Liver (tissue), 9 donors: ENCODE results near the gene MYO1C. TPM values are rescaled to one million over a fixed set of nuclear protein-coding genes. Genes with fewer than 3 reads are reported as not detected.

Experiments
- DNase-seq: peaks from one replicate; pipeline ENCODE4 v3.0.0-alpha.2; 2017; ENCODE audit warnings: low spot score
- H3K27ac ChIP-seq, 2 donors: one replicate each; pipeline ENCODE4 v1.7.0; 2013; ENCODE audit warnings: inconsistent platforms in 2 of 2, low read length in 2 of 2, control low read depth in 1 of 2, low read depth in 1 of 2, mild to moderate bottlenecking in 1 of 2
- H3K27me3 ChIP-seq, 4 donors: one replicate each; pipeline versions ENCODE4 v1.6.1 to v1.7.0; 2013; ENCODE audit warnings: low read length in 3 of 4, inconsistent platforms in 1 of 4, mild to moderate bottlenecking in 1 of 4, moderate library complexity in 1 of 4; ENCODE audit not compliant: control insufficient read depth in 4 of 4, insufficient read depth in 4 of 4
- H3K36me3 ChIP-seq, 4 donors: one replicate each; pipeline versions ENCODE4 v1.6.1 to v1.7.0; 2013; ENCODE audit warnings: low read length in 3 of 4, mild to moderate bottlenecking in 3 of 4, low read depth in 1 of 4, moderate library complexity in 1 of 4; ENCODE audit not compliant: control insufficient read depth in 4 of 4, insufficient read depth in 3 of 4
- H3K4me1 ChIP-seq, 4 donors: one replicate each; pipeline versions ENCODE4 v1.6.1 to v1.7.0; 2013; ENCODE audit warnings: low read length in 3 of 4, mild to moderate bottlenecking in 3 of 4, moderate library complexity in 1 of 4; ENCODE audit not compliant: control insufficient read depth in 4 of 4, insufficient read depth in 4 of 4
- H3K4me3 ChIP-seq, 3 donors: one replicate each; pipeline versions ENCODE4 v1.6.1 to v1.7.0; 2013; ENCODE audit warnings: low read length in 3 of 3, control low read depth in 1 of 3, low read depth in 1 of 3, mild to moderate bottlenecking in 1 of 3
- H3K9ac ChIP-seq, 2 donors: one replicate each; pipeline ENCODE4 v1.7.0; 2013; ENCODE audit warnings: low read length in 2 of 2, mild to moderate bottlenecking in 2 of 2, moderate library complexity in 2 of 2, control low read depth in 1 of 2, low read depth in 1 of 2
- H3K9me3 ChIP-seq, 4 donors: one replicate each; pipeline versions ENCODE4 v1.6.1 to v1.7.0; 2013; ENCODE audit warnings: low read length in 3 of 4; ENCODE audit not compliant: control insufficient read depth in 4 of 4
- EGR1 ChIP-seq, 2 donors: IDR thresholded peaks; 2 replicates each; pipeline ENCODE4 v1.6.1; 2016 to 2018; ENCODE audit warnings: antibody characterized with exemption in 2 of 2, low read depth in 2 of 2
- FOXA1 ChIP-seq: IDR thresholded peaks from 2 replicates; pipeline ENCODE4 v1.6.1; 2016; ENCODE audit warnings: antibody characterized with exemption
- GABPA ChIP-seq, 2 donors: IDR thresholded peaks in 1 of 2; conservative IDR thresholded peaks in 1 of 2; 2 replicates each; pipeline ENCODE4 v1.6.1; 2016; ENCODE audit warnings: antibody characterized with exemption in 2 of 2, mild to moderate bottlenecking in 1 of 2, moderate library complexity in 1 of 2
- HNF4A ChIP-seq, 2 donors: conservative IDR thresholded peaks; 2 replicates each; pipeline ENCODE4 v1.6.1; 2016; ENCODE audit warnings: antibody characterized with exemption in 2 of 2, mild to moderate bottlenecking in 2 of 2
- HNF4G ChIP-seq: IDR thresholded peaks from 2 replicates; pipeline ENCODE4 v1.6.1; 2016; ENCODE audit warnings: antibody characterized with exemption
- NR2F2 ChIP-seq: IDR thresholded peaks from 2 replicates; pipeline ENCODE4 v1.6.1; 2016; ENCODE audit warnings: antibody characterized with exemption
- RXRA ChIP-seq, 2 donors: IDR thresholded peaks; 2 replicates each; pipeline ENCODE4 v1.6.1; 2017 to 2018; ENCODE audit warnings: antibody characterized with exemption in 2 of 2, mild to moderate bottlenecking in 1 of 2
- SP1 ChIP-seq: IDR thresholded peaks from 2 replicates; pipeline ENCODE4 v1.6.1; 2018; ENCODE audit warnings: antibody characterized with exemption, mild to moderate bottlenecking
- TAF1 ChIP-seq: conservative IDR thresholded peaks from 2 replicates; pipeline ENCODE4 v1.6.1; 2016; ENCODE audit warnings: antibody characterized with exemption, mild to moderate bottlenecking
- WGBS: extraction: QIAGEN DNeasy Blood & Tissue Kit; methylation state at CpG from one replicate; pipeline ENCODE4 v1.1.7; 2013; 5-methylcytosine and 5-hydroxymethylcytosine counted together
- polyA plus RNA-seq, 2 donors: library from polyadenylated mRNA; stranded (reverse) in 1 of 2; unstranded in 1 of 2; fragments of 200-250 nt in 1 of 2; fragments of >200 nt in 1 of 2; fragmentation: Nextera tagmentation in 1 of 2; extraction: Ambion mirVana in 1 of 2; gene quantifications; one replicate each; pipeline versions ENCODE4 v1.2.1 to v1.2.3, GENCODE V29; 2013 to 2015
- total RNA-seq, 2 donors: library from RNA; depleted of rRNA; stranded (reverse); fragments of >200 nt; gene quantifications; one replicate each; pipeline ENCODE4 v1.2.3, GENCODE V29; 2014
- TF ChIP-seq, protein P1 (sequence below): IDR thresholded peaks from 2 replicates; pipeline ENCODE4 v1.6.1; 2016; ENCODE audit warnings: antibody characterized with exemption
- TF ChIP-seq, protein P2 (sequence below): fragments of 150-350 bp; IDR thresholded peaks from 2 replicates; pipeline ENCODE4 v1.5.1; 2017; ENCODE audit warnings: improper control_type of control experiment, low read depth, low read length; ENCODE audit not compliant: missing input control
- TF ChIP-seq, protein P3 (sequence below): IDR thresholded peaks from 2 replicates; pipeline ENCODE4 v1.6.1; 2016; ENCODE audit warnings: antibody characterized with exemption
- donor health status: healthy.
- donor health status: healthy.
- donor health status: healthy.
- donor health status: healthy.
- donor health status: healthy.

MYO1C gene
- total and polyA plus RNA-seq, 4 donors: 20.3 to 61.7 (median 28.2) TPM

DNA sequence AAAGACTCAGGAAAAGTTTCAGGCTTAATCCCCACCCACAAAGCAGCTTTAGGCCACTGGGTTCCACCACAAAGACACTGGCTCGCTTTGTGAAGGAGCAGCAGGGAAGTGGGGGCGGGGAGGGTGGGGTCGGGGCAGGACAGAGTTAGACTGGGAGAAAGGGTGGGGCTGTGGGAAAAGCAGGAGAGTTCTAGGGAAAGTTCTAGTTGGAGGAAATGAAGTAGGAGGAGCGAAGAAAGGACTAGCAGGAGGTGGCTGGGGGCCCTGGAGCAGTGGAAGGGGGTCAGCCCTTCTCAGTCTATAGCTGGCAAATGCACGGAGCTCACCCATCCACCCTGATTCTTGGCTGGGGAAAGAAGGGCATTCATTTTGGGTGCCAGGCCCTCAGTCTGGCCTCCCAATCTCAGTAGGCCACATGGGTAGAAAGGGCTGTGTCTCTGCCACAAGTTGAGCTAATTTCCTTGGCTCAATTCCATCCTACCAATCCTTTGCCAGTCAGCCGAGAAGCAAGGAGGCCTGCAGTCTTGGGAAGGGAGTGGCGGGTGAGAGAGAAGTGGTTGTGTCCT lies 19.4 kb upstream of the MYO1C start:
- WGBS: 75% methylated on average over 7 of the region's 7 CpGs
- TF ChIP-seq SP1 (no peak), EGR1 (IDR thresholded peaks at IDR 0.05; ENCODE audit: low read depth in 2 of 2) (no peak), NR2F2 (no peak), RXRA (IDR thresholded peaks at IDR 0.05) (no peak)
- TF ChIP-seq, protein P1, sequence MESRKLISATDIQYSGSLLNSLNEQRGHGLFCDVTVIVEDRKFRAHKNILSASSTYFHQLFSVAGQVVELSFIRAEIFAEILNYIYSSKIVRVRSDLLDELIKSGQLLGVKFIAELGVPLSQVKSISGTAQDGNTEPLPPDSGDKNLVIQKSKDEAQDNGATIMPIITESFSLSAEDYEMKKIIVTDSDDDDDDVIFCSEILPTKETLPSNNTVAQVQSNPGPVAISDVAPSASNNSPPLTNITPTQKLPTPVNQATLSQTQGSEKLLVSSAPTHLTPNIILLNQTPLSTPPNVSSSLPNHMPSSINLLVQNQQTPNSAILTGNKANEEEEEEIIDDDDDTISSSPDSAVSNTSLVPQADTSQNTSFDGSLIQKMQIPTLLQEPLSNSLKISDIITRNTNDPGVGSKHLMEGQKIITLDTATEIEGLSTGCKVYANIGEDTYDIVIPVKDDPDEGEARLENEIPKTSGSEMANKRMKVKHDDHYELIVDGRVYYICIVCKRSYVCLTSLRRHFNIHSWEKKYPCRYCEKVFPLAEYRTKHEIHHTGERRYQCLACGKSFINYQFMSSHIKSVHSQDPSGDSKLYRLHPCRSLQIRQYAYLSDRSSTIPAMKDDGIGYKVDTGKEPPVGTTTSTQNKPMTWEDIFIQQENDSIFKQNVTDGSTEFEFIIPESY: no peak
- no peak overlapping the region for H3K9ac ChIP-seq
- peaks cover 0 to 30% (median 15%) of the 10 kb centered on the region in 4 donors for H3K4me1 ChIP-seq
- no peaks in the 10 kb centered on the region for H3K9me3 ChIP-seq
- peak overlapping the region; percentile 15 to 42 for H3K27ac ChIP-seq
- no peak for DNase-seq
- H3K36me3 ChIP-seq: peaks cover 2 to 20% (median 12%) of the 10 kb centered on the region in 4 donors
- H3K4me3 ChIP-seq: no peak overlapping the region
- H3K27me3 ChIP-seq: no peaks in the 10 kb centered on the region

DNA sequence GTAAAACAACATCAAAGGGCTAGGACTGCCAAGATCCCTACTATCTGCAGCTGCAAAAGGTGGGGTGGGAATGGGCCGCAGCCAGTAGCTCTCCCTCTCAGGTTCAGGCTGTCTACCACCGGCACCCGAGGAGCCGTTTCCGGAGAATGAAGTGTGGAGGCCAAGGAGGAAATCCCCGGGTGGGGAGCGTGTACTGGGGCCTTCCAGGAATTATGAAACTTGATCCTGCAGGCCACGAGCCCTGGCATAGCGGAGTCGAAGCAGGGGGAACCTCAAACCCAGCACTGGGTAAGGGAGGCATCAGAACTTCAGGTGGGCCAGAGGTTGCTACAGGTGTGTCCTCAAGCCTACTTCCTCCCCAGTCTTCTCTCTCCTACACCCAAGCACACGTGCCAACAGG lies 18.8 kb upstream of the MYO1C start:
- 70% methylated on average over 11 of the region's 11 CpGs for WGBS
- H3K27me3 ChIP-seq: no peaks in the 10 kb centered on the region
- no peak for DNase-seq
- TF ChIP-seq TAF1 (no peak), NR2F2 (peak; percentile 56), HNF4G (no peak), GABPA (IDR thresholded peaks at IDR 0.05 in 1 of 2, conservative IDR thresholded peaks at IDR 0.05 in 1 of 2) (no peak), FOXA1 (no peak), HNF4A (conservative IDR thresholded peaks at IDR 0.05) (no peak), SP1 (peak; percentile 3)
- TF ChIP-seq, protein P2, sequence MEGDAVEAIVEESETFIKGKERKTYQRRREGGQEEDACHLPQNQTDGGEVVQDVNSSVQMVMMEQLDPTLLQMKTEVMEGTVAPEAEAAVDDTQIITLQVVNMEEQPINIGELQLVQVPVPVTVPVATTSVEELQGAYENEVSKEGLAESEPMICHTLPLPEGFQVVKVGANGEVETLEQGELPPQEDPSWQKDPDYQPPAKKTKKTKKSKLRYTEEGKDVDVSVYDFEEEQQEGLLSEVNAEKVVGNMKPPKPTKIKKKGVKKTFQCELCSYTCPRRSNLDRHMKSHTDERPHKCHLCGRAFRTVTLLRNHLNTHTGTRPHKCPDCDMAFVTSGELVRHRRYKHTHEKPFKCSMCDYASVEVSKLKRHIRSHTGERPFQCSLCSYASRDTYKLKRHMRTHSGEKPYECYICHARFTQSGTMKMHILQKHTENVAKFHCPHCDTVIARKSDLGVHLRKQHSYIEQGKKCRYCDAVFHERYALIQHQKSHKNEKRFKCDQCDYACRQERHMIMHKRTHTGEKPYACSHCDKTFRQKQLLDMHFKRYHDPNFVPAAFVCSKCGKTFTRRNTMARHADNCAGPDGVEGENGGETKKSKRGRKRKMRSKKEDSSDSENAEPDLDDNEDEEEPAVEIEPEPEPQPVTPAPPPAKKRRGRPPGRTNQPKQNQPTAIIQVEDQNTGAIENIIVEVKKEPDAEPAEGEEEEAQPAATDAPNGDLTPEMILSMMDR: no peak
- TF ChIP-seq, protein P1: no peak
- TF ChIP-seq, protein P3, sequence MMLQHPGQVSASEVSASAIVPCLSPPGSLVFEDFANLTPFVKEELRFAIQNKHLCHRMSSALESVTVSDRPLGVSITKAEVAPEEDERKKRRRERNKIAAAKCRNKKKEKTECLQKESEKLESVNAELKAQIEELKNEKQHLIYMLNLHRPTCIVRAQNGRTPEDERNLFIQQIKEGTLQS: no peak
- H3K36me3 ChIP-seq: peaks cover 2 to 24% (median 16%) of the 10 kb centered on the region in 4 donors
- H3K4me1 ChIP-seq: peaks cover 0 to 30% (median 15%) of the 10 kb centered on the region in 4 donors
- H3K27ac ChIP-seq: peak overlapping the region; percentile 15 to 42
- no peak overlapping the region for H3K9ac ChIP-seq
- H3K4me3 ChIP-seq: no peak overlapping the region
- H3K9me3 ChIP-seq: no peaks in the 10 kb centered on the region
